Effector memory CD4-positive, alpha-beta T cell (primary cell): ENCODE measurements around the gene TDRD6.
"Not testable (repeated sequence)": the region's sequence is repeated elsewhere in the genome, so short reads cannot be mapped to it uniquely, and the experiment has no call there.

Source experiments
- DNase-seq, 3 donors: peaks; one replicate each; pipeline ENCODE4 v3.0.0-alpha.2; 2020
- H3K27ac ChIP-seq: 2 replicates; pipeline ENCODE4 v1.7.0; 2013; ENCODE audit warnings: mild to moderate bottlenecking, low read length, moderate library complexity; ENCODE audit not compliant: insufficient read depth, poor library complexity, severe bottlenecking
- H3K27me3 ChIP-seq: replicated peaks from 2 replicates; pipeline ENCODE4 v1.7.0; 2013; ENCODE audit warnings: mild to moderate bottlenecking, low read length; ENCODE audit not compliant: insufficient read depth, control insufficient read depth, poor library complexity, severe bottlenecking
- H3K36me3 ChIP-seq: 2 replicates; pipeline ENCODE4 v1.7.0; 2013; ENCODE audit warnings: mild to moderate bottlenecking, low read length, moderate library complexity; ENCODE audit not compliant: control insufficient read depth, insufficient read depth
- H3K4me1 ChIP-seq: 2 replicates; pipeline ENCODE4 v1.7.0; 2013; ENCODE audit warnings: low read length, mild to moderate bottlenecking; ENCODE audit not compliant: control insufficient read depth, insufficient read depth, poor library complexity, severe bottlenecking
- H3K4me3 ChIP-seq: 2 replicates; pipeline ENCODE4 v1.7.0; 2013; ENCODE audit warnings: low read length, low read depth, mild to moderate bottlenecking; ENCODE audit not compliant: insufficient read depth, poor library complexity, severe bottlenecking
- H3K9me3 ChIP-seq: 2 replicates; pipeline ENCODE4 v1.7.0; 2013; ENCODE audit warnings: mild to moderate bottlenecking, low read length, moderate library complexity; ENCODE audit not compliant: control insufficient read depth

Gene TDRD6

DNA sequence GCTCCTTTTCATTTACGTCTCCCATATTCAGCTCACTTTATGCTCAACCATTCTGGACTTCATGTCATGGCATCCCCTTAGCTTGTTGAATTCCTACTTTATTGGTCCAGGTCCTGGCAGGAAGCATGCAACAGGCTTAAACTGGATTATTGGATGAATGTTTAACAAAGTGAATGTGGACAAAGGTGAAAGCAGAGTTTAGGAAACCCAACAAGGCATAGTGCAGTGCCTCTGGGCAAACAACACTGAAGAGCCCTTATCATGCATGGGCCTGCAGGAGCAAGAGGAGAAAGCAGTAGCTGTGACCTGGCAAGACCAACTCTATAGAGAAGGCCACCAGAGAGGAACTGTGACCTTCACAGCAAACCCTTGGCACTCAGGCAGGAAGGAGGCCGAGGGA is 53.8 kb downstream of the TDRD6 start:
- Histone ChIP-seq H3K36me3 (no peaks in the 10 kb centered on the region), H3K4me3 (no peak overlapping the region), H3K4me1 (no peaks in the 10 kb centered on the region), H3K27ac (no peak overlapping the region), H3K27me3 (no peaks in the 10 kb centered on the region), H3K9me3 (no peaks in the 10 kb centered on the region)
- no peak for DNase-seq

DNA sequence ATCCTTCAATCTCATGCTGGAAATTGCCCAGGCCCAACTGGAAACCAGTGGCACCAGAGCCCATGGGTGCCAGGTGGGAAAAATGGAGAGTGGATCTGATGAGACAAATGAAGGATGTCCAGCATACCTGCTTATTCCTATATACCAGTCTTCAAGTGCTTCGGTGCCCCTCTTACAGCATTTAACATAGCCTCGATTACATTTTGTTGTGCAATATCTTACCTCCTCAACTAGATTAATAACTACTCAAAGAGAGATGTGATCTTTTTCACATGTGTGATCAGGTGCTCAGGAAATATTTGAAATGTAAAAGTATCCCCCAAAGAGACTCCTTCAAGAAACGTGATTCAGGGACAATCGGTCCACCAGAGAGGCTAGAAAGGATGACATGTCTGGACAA is 54.2 kb downstream of the TDRD6 start:
- Histone ChIP-seq H3K27ac (no peak overlapping the region), H3K4me3 (no peak overlapping the region), H3K36me3 (no peaks in the 10 kb centered on the region), H3K4me1 (no peaks in the 10 kb centered on the region), H3K9me3 (no peaks in the 10 kb centered on the region), H3K27me3 (no peaks in the 10 kb centered on the region)
- DNase-seq: no peak

DNA sequence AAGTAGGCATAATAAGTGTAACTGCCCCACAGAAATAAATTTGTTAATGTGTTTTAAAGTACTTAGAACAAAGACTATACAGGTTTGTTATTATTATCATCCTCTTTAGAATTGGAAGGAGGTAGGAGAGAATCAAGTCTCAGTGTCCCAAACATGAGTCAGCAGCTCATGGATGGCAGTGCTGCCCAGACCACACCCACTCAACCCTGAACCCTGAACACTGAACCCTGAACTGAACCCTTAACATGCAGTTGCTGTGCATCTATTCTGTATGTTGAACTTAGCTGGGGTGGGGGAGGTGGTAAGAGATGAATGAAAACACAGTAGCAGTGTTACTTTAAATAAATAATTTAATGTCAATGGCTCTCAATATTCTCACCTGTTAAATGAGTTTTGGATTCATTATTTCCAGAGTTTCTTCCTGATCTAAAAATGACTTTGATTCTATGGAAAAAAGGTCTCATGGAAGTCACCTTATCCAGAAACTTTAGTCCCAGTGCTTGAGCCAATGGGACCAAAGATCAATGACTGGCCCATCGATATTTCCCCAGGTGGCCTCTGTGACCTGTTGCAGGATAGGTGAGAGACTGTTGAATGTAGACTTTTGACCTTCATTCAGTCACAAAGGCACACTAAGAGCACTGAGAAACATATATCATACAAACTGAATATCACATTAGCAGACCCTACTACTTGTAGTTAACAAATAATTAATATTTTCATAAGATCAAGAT is 55.9 kb downstream of the TDRD6 start:
- Histone ChIP-seq H3K4me3 (no peak overlapping the region), H3K27me3 (no peaks in the 10 kb centered on the region), H3K4me1 (no peaks in the 10 kb centered on the region), H3K9me3 (no peaks in the 10 kb centered on the region), H3K36me3 (no peaks in the 10 kb centered on the region), H3K27ac (no peak overlapping the region)
- no peak for DNase-seq

GRCh38 chr6:46744159-46744725 is 56.6 kb downstream of the TDRD6 start:
- DNase-seq, H3K9me3 ChIP-seq, H3K27me3 ChIP-seq, H3K36me3 ChIP-seq, H3K4me1 ChIP-seq, H3K4me3 ChIP-seq, H3K27ac ChIP-seq: not testable (repeated sequence)

- DNase-seq: no peak
- no peaks in the 10 kb centered on the region for H3K27me3 ChIP-seq
- H3K4me3 ChIP-seq: no peak overlapping the region
- no peaks in the 10 kb centered on the region for H3K4me1 ChIP-seq
- H3K9me3 ChIP-seq: no peaks in the 10 kb centered on the region
- no peak overlapping the region for H3K27ac ChIP-seq
- H3K36me3 ChIP-seq: no peaks in the 10 kb centered on the region
These were observed 58.3 kb downstream of the TDRD6 start for GRCh38 chr6:46745973-46746372.

- no peaks in the 10 kb centered on the region for H3K9me3 ChIP-seq
- H3K4me1 ChIP-seq: no peaks in the 10 kb centered on the region
- H3K27me3 ChIP-seq: no peaks in the 10 kb centered on the region
- H3K36me3 ChIP-seq: no peaks in the 10 kb centered on the region
- DNase-seq: no peak
- H3K27ac ChIP-seq: no peak within 1 kb of the TSS
- no peak within 1 kb of the TSS for H3K4me3 ChIP-seq
These were observed 59.0 kb downstream of the TDRD6 start, which contains the start of gene ANKRD66 for GRCh38 chr6:46746696-46747095. Gene ANKRD66, plus strand, starts transcription at chr6:46746933. Its CDS starts 5,016 bp downstream, at chr6:46751949.

- H3K27me3 ChIP-seq: no peaks in the 10 kb centered on the region
- H3K9me3 ChIP-seq: no peaks in the 10 kb centered on the region
- H3K4me1 ChIP-seq: no peaks in the 10 kb centered on the region
- H3K4me3 ChIP-seq: no peak overlapping the region
- DNase-seq: no peak
- H3K36me3 ChIP-seq: no peaks in the 10 kb centered on the region
- H3K27ac ChIP-seq: no peak overlapping the region
These were observed 61.3 kb downstream of the TDRD6 start for GRCh38 chr6:46748940-46749503.

DNA sequence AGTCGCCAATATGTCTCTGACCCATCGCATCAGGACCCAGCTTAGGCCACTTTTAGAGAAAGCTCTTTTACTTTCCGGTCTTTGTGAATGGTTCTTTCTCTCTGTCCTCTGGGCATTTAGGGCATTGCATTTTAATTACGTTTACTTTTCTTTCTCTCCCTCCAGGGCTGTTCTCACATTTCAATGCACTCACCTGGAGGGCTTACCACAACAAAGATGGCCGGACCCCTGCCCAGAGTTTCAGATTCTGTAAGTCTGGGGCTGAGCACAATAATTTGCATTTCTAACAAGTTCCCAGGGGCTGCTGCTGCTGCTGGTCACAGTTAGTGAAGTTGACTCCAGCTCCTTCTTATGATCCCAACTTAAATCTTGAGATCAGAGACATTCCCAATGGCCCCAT is 62.0 kb downstream of the TDRD6 start:
- no peaks in the 10 kb centered on the region for H3K36me3 ChIP-seq
- H3K4me3 ChIP-seq: no peak overlapping the region
- no peaks in the 10 kb centered on the region for H3K4me1 ChIP-seq
- no peak for DNase-seq
- H3K9me3 ChIP-seq: no peaks in the 10 kb centered on the region
- no peaks in the 10 kb centered on the region for H3K27me3 ChIP-seq
- no peak overlapping the region for H3K27ac ChIP-seq

DNA sequence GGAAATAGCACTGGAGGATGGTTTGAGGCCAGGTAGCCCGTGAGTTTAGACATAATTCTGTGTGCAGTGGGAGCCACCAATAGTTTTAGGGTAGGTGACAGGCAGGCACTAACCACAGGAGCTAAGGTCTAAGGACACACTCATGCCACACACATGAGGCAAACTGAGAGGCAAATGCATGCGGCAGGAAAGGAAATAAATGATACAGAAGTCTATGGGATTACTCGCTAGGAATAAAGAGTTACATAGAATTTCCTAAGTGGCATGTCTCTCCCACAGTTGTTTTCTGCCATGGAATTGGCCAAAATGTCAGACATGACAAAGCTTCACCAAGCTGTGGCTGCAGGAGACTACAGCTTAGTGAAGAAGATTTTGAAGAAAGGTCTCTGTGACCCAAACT is 64.0 kb downstream of the TDRD6 start:
- H3K4me3 ChIP-seq: no peak overlapping the region
- H3K4me1 ChIP-seq: no peaks in the 10 kb centered on the region
- H3K27ac ChIP-seq: no peak overlapping the region
- H3K36me3 ChIP-seq: no peaks in the 10 kb centered on the region
- no peaks in the 10 kb centered on the region for H3K9me3 ChIP-seq
- H3K27me3 ChIP-seq: no peaks in the 10 kb centered on the region
- DNase-seq: no peak
